Forelimb muscle (tissue), 1 donor: Measurements from ENCODE around the gene SELENOO. TPM values are rescaled to one million over a fixed set of nuclear protein-coding genes. Genes with fewer than 3 reads are reported as not detected.

Source experiments
- DNase-seq: peaks from one replicate; pipeline ENCODE4 v3.0.0-alpha.2; 2013; ENCODE audit warnings: low read depth
- polyA plus RNA-seq: library from polyadenylated mRNA; unstranded; fragments of 120-200 nt; gene quantifications from one replicate; pipeline ENCODE4 v1.2.1, GENCODE V29; 2013; ENCODE audit not compliant: insufficient read length

Gene SELENOO
- polyA plus RNA-seq, 1 donor, result 15.7 TPM

GRCh38 chr22:50236731-50237409 lies 36.1 kb downstream of the SELENOO start:
- no peak for DNase-seq

- DNase-seq, result no peak
Observed at GRCh38 chr22:50238755-50239154, 37.9 kb downstream of the SELENOO start.

DNA sequence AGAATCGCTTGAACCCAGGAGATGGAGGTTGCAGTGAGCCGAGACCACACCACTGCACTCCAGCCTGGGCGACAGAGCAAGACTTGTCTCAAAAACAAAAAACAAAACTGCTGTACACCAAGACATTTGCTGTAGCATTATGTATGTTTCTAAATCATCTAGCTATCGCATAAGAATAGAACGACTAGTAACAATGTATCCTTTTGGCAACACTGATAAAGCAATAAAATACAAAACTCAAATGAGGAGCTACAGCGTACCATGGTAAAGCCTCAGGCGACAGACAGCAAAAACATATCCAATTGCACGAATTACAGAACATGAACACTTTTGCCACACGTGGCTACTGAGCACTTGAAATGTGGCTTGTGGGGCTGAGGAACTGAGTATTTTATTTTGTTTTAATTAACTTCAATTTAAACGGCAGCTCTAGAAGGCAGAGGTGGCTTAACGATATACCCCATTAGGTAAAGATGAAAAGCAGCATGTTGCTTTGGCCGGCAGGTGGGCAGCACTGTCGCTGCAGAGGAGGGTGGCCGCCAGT lies 41.7 kb downstream of the SELENOO start:
- DNase-seq, result no peak

DNA sequence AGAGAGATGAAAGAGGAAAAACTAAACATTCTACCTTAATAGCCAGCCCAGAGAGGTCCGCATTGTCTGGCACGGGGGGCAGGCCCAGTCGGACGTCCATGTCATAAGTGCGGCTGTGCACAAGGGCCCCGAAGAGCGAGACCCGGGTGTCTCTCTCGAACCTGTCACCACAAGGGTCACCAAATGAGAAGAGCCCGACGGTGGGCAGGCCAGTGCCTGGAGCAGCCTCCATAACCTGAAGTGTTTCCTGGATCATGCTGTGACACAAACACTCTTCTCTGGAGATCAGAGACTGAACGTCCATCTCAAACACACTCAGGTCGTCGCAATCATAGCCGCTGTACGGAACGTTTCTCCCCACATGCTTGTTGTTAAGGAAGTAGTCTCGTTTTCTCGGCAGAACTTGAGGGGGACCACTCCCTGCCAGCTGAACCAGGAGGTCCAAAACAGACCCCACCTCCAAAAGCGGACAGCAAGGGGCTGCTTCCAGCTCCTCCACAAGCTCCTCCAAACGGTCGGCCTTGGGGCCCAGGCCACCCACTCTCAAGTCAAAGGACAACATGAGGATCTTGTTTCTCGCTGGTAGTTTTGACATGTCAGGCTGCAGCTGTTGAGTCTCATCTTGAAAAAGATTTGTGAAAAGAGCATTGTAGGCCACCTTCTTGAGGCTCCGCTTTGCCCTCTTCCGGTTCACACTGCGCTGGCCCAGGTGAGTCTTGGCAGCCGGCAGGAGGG lies 43.0 kb downstream of the SELENOO start:
- DNase-seq, result no peak

GRCh38 chr22:50244420-50245213 lies 43.8 kb downstream of the SELENOO start, which contains the start of gene TUBGCP6:
TUBGCP6 (minus strand) TSS chr22:50245023; CDS start chr22:50244459, 564 bp downstream.
- peak; percentile 77 for DNase-seq

DNA sequence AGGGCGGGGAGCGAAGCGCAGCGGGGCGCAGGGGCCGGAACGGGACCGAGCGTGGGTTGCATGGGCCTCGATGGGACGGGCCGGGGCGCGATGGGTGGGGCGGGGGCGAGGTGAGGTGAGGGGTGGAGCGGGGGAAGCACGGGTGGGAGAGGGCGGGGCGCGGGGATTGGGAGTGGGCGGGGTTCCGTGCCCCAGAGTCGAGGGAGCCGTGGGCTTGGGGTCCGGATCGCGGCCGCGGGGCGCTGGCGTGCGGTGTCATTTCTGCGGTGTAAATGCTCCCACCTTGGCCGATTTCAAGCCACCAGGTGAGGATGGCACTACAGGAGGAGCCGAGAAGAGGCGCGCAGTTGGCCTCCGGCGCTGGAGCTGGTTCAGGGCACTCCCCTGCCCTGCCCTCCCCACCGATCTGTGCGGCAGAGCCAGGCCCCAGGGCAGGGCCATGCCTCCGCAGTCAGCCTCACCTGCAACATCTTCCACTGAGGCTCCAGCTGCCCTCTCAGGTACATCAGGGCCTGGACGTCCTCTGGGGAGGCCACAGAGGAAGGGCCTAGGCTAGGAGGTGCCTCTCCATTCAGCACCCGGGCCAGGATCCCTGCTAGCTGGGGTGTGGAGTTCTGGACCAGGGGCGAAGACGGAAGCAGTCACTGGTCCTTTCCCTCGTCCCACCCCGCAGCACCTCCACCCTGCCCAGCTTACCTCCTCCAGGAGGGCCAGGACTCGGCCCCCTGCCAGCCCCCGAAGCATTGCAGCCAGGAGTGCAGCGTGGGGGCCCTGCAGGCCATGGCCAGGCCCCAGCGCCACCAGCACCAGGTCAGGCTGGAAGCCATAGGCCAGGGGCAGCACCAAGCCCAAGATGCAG lies 44.6 kb downstream of the SELENOO start:
- no peak for DNase-seq

DNA sequence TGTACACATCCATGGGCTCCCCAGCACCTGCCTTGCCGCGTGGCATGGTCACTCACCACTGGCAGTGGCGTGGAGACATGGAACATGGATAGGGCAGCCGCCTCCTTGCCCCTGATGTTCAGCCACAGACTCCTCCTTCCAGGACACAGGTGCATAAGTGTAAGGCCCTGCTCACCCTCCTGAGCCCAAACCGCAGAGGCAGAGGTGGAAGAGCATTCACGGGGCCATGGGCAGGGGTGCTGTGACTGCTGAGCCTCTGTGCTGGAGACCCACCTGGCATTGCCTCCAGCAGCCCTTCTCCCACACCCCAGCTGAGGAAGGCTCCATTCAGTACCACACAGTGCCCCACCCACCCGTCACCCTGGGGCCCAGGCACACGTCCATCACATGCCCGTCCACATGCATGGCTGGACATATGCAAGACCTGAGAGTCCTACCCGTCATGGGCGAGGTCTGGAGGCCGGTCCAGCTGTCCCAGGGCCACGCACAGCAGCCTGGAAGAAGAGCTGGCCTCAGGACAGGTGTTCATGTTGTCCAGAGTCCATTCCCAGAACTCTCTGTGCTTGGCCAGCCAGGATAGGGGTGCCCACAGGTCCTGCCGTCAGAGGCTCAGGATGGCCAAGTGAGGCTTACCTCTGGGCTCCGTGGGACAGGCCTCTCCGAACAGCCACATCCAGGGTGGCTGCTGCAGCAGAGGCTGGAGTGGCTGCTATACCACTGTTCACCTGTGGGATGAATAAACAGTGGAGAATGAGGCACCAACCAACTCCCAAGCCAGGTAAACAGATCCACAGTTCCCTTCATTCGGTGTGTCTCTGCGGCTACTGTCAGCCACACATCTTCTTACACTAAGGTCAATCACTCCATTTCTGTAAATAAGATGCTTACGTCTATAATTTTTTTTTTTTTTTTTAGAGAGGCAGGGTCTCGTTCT lies 45.7 kb downstream of the SELENOO start:
- no peak for DNase-seq

DNA sequence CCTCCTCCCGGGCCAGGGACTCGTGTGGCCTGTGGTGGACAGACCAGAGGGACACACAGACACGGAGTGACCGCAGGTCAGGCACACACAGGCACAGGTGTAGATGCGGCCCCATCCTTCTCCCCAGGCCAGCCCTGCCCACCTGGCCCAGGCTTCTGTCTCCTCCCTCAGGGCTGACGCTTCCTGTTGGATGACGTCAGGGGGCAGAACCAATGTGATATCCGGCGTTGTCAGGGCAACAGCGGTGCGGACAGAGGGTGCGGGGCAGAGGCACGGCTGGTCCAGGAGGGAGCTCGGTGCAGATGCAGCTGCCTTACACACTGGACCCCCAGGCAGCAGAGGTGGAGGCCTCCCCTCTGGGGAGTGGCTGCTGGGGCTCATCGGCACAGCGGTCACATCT lies 46.9 kb downstream of the SELENOO start:
- DNase-seq, result no peak

- no peak for DNase-seq
Observed at GRCh38 chr22:50248196-50249081, 47.6 kb downstream of the SELENOO start.

DNA sequence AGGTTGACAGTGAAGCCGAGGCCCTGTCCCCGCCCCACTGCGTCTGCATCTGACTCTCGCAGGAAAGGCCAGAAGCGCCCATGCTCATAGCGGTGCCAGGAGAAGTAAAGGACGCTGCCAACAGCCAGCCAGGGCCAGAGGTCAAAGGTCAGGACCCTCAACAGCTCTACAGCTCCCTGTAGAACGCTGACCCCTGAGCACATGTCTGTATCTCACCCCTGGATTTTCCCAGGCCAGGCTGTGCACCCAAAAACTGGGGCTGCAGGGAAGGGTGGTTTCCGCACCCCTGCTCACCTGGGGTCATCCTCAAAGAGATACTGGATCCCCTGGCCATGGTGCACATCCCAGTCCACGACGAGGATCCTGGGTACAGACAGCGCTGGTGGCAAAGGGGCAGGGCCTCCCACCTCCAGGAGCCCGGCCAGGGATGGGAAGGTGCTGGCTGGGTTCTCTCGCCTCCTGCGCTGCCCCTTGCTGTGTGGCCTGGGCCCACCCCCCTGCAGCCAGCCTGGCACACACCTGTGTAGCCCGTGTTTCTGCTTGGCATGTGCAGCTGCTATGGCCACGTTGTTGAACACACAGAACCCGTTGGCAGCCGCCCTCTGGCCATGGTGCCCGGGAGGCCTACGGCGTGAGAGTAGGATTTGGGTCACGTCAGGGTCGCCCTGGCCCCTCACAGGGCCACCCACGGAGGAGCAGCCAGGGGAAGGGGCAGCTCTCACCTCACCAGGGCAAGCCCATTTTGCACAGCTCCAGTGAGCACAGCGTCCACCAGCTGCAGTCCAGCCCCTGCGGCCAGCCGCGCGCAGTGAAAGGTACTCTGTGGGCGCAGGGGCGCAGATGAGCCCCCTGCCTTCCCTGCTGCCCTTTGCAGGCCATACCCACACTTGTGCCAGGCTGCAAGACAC lies 48.8 kb downstream of the SELENOO start:
- no peak for DNase-seq

- no peak for DNase-seq
Observed at GRCh38 chr22:50250249-50250554, 49.4 kb downstream of the SELENOO start.

- no peak for DNase-seq
Observed at GRCh38 chr22:50250555-50251476, 50.0 kb downstream of the SELENOO start, which contains the start of gene HDAC10. HDAC10 (minus strand) TSS chr22:50251265; CDS start chr22:50251032, 233 bp downstream.

DNA sequence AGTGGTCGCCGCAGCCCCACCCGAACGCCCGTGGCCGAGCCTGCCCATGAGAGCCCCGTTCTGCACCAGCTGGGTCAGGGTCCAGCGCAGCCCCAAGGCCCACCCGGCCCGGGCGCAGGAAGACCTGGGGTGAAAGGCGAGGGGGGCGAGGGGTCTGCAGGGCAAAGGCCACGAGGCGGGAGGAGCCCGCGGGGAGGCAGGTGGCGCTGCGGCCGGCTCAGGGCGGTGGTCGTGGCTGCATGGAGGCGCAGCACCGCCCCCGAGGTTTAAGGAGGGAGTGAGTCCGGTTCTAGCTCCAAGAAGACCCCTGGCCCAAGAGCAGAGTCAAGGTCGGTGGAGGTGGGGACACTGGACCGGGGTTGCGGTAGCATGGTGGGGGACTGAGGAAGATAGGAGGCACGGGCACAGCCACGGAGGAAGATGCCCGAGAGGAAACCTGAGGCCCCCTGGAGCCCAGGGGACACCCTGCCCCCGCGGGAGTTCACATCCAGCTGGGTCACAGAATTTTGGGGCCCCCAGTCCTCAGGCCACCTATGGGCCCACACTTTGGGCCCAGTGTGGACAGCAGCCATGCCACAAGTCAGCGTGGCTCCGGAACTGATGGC lies 50.8 kb downstream of the SELENOO start:
- DNase-seq, result no peak

DNA sequence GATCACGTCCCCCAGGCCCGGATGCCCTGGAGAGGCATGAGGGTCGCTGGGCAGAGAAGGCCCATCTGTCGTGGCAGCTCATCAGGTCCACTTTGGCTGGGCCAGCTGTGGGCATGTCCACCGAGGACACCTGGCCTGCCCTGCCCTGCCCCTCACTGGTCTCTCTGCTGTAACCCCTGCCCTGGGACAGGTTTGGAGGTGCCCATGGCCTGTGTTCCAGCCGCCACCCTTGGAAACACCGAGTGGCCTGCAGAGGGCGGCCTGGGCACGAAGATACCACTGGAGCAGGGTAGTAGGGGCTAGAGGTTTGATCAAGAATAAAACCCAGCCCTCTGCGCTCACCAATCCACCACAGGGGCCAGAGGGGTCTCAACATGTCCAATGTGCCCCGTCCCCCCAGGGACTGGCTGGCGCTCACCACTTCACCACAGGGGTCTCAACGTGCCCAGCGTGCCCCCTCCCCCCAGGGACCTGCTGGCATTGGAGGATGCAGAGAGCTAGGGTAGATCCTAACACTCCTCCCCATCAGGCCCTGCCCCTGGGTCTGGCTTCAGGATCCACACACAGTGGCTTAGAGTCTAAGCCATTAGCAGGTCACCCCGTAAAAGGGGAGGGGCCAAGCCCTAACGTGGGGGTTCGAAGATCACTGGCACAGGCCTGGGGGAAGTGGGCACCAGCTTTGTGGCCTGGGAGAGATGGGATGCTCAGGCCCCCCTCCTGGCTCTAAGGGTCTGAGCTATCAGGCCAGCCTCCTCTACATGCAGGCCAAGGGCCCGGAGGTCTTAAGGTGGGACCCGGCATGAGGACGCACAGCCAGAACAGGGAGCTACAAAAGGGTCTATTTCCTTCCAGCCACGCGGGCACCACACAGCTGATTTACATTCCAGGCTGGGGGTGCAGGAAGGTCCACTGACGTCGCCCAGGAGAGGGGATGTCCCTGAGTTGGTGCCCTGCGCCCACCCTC lies 51.6 kb downstream of the SELENOO start:
- no peak for DNase-seq
